Kidney (tissue), 14 donors: Measurements from ENCODE around the gene ABCC9. TPM values are rescaled to one million over a fixed set of nuclear protein-coding genes. Genes with fewer than 3 reads are reported as not detected.

ENCODE experiments used
- DNase-seq, 5 donors: peaks; one replicate each; pipeline ENCODE4 v3.0.0-alpha.2; 2013 to 2020
- FAIRE-seq: peaks from 2 replicates; lab custom pipeline; 2012; peaks lifted over from hg19 to GRCh38; lab: Jason Lieb, UNC
- H3K27ac ChIP-seq, 2 donors: one replicate each; pipeline ENCODE4 v1.7.0; 2013; ENCODE audit warnings: low read depth in 2 of 2, low read length in 2 of 2, inconsistent platforms in 1 of 2
- H3K27me3 ChIP-seq: one replicate; pipeline ENCODE4 v1.7.1; 2013; ENCODE audit warnings: low read length, inconsistent platforms; ENCODE audit not compliant: control insufficient read depth, insufficient read depth
- H3K36me3 ChIP-seq, 3 donors: one replicate each; pipeline versions ENCODE4 v1.7.0 to v1.7.1; 2013; ENCODE audit warnings: low read length in 3 of 3, control low read depth in 1 of 3, inconsistent platforms in 1 of 3; ENCODE audit not compliant: insufficient read depth in 3 of 3, control insufficient read depth in 2 of 3
- H3K4me1 ChIP-seq, 3 donors: one replicate each; pipeline versions ENCODE4 v1.7.0 to v1.7.1; 2013; ENCODE audit warnings: low read length in 3 of 3, inconsistent platforms in 1 of 3, low read depth in 1 of 3; ENCODE audit not compliant: control insufficient read depth in 2 of 3, insufficient read depth in 2 of 3
- H3K4me3 ChIP-seq, 3 donors: one replicate each; pipeline versions ENCODE4 v1.7.0 to v1.8.1; 2013; ENCODE audit warnings: low read length in 3 of 3, control low read depth in 1 of 3, inconsistent platforms in 1 of 3
- H3K9ac ChIP-seq, 3 donors: one replicate each; pipeline versions ENCODE4 v1.7.0 to v1.7.1; 2013; ENCODE audit warnings: low read length in 3 of 3, control low read depth in 1 of 3, inconsistent platforms in 1 of 3
- H3K9me3 ChIP-seq, 3 donors: one replicate each; pipeline versions ENCODE4 v1.7.0 to v1.7.1; 2013; ENCODE audit warnings: low read length in 3 of 3, control low read depth in 1 of 3, inconsistent platforms in 1 of 3; ENCODE audit not compliant: control insufficient read depth in 2 of 3, insufficient read depth in 1 of 3
- intact Hi-C: fragments of 100-400 bp; cut with DNase I; formaldehyde crosslinking; loops from one replicate; pipeline ENCODE4 v1.11.1; 2022
- polyA plus RNA-seq: library from polyadenylated mRNA; stranded (reverse); fragments of 350-450 nt; fragmentation: Illumina TruSeq; extraction: RNeasy Lipid Tissue Mini Kit (QIAGEN cat#74804); gene quantifications from one replicate; pipeline ENCODE4 v1.2.3, GENCODE V29; 2014; ENCODE audit warnings: low read depth, low replicate concordance; ENCODE audit not compliant: insufficient read depth
- total RNA-seq: library from RNA; stranded (reverse); fragmentation: NEBNext Ultra II Directional; extraction: Animal tissue kit (Norgen Biotek cat#: 25700); gene quantifications from one replicate; pipeline ENCODE4 v1.2.1, GENCODE V29; 2021
- TF ChIP-seq, protein P1 (sequence below): IDR thresholded peaks from 3 replicates; pipeline ENCODE4 v1.5.1; 2012; ENCODE audit warnings: mild to moderate bottlenecking, moderate library complexity, borderline replicate concordance; ENCODE audit not compliant: insufficient read depth; ENCODE audit errors: extremely low read depth
- donor health status: control.
- donor health status: control.
- donor health status: control.
- donor health status: control.
- donor health status: control.
- donor health status: DM: yes; HTN: yes; CAD: no.
- donor health status: Normal renal cell carcinoma (clear cell type).

Gene ABCC9
- total and polyA plus RNA-seq, 2 donors from 2014 or later, result 1.8 to 21.3 TPM

DNA sequence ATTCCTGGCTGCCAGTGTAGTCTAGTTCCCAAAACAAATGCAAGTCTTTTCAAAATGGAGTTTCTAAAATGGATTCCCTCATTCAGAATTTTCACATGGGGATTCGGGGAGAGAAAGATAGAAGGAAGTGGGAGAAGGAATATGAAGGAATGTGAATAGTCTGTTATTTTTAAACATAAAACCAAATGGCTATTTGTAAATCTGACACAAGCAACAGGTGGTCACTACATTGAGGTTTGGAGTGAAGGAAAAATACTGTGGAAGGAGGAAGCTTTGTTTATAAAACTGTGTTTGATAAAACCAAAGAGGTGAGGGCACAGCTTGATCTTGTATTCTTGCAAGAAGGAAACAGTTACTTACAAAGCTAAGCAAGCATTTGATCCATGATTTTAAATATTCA is 101.5 kb downstream of the ABCC9 start:
- no peak overlapping the region for H3K27ac ChIP-seq
- H3K36me3 ChIP-seq, result no peaks in the 10 kb centered on the region
- TF ChIP-seq, protein P1, sequence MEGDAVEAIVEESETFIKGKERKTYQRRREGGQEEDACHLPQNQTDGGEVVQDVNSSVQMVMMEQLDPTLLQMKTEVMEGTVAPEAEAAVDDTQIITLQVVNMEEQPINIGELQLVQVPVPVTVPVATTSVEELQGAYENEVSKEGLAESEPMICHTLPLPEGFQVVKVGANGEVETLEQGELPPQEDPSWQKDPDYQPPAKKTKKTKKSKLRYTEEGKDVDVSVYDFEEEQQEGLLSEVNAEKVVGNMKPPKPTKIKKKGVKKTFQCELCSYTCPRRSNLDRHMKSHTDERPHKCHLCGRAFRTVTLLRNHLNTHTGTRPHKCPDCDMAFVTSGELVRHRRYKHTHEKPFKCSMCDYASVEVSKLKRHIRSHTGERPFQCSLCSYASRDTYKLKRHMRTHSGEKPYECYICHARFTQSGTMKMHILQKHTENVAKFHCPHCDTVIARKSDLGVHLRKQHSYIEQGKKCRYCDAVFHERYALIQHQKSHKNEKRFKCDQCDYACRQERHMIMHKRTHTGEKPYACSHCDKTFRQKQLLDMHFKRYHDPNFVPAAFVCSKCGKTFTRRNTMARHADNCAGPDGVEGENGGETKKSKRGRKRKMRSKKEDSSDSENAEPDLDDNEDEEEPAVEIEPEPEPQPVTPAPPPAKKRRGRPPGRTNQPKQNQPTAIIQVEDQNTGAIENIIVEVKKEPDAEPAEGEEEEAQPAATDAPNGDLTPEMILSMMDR, result no peak
- no peak overlapping the region for H3K9ac ChIP-seq
- no peaks in the 10 kb centered on the region for H3K4me1 ChIP-seq
- DNase-seq, result no peak
- no peak overlapping the region for H3K4me3 ChIP-seq
- no peak for FAIRE-seq
- no peaks in the 10 kb centered on the region for H3K9me3 ChIP-seq
- intact Hi-C loops, result no loop called here
- H3K27me3 ChIP-seq, result no peaks in the 10 kb centered on the region

DNA sequence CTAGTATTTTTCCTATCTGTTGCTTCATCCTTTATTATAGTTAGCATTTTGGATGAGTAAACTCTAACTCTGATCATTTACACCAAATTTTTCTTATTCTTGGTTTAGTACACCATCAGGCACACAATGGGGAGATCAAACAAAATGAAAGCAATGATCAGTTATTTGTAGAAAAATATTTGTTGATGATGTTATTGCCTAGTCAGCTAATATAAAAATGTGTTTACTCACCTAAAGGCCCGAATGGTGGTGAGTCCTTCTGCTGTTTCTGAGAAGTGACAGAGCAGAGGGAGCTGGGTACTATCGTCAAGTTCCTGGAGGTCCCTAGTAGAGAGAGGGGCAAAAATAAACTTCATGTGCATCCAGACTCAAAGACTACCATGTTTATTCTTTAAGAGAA is 103.4 kb downstream of the ABCC9 start:
- Histone ChIP-seq H3K9me3 (no peaks in the 10 kb centered on the region), H3K4me1 (no peaks in the 10 kb centered on the region), H3K4me3 (no peak overlapping the region), H3K27ac (no peak overlapping the region), H3K36me3 (no peaks in the 10 kb centered on the region), H3K27me3 (no peaks in the 10 kb centered on the region), H3K9ac (no peak overlapping the region)
- no peak for DNase-seq
- FAIRE-seq, result no peak
- intact Hi-C loops, result no loop called here
- TF ChIP-seq, protein P1, result no peak

DNA sequence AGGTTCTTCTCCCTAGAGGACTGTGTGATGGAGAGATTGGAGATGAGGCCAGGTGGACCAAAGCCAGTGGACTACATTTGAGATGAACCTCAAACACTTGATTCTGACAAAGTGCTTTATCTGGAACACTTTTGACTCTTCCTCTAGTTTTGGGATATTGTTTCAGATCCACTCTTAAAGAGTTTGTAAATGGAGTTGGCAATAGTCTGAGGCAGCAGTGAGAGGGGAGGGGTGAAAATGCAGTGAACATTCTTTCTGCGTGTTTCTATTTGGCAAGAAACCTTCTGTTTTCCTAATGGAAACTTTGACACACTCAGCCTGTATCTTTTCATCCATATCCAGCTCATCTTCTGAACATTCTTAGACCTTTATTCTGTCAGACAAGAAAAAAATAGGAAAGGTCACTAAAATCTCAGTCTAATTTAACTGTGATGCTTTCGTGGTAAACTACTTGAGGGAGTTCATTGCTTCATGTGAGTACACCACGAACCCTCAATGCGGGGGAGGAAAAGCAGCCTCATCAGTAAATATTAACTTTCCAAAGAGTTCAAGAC is 109.4 kb downstream of the ABCC9 start:
- H3K27ac ChIP-seq, result peak overlapping the region in 1 of 2 donors; percentile 76
- peak in 2 of 5 donors; percentile 27 to 62 for DNase-seq
- H3K4me3 ChIP-seq, result no peak overlapping the region
- no peaks in the 10 kb centered on the region for H3K9me3 ChIP-seq
- TF ChIP-seq, protein P1, result no peak
- H3K4me1 ChIP-seq, result peaks cover 0 to 3% (median 0%) of the 10 kb centered on the region in 3 donors
- H3K9ac ChIP-seq, result no peak overlapping the region
- no peaks in the 10 kb centered on the region for H3K36me3 ChIP-seq
- H3K27me3 ChIP-seq, result no peaks in the 10 kb centered on the region
- no peak for FAIRE-seq
- intact Hi-C loops, result no loop called here

DNA sequence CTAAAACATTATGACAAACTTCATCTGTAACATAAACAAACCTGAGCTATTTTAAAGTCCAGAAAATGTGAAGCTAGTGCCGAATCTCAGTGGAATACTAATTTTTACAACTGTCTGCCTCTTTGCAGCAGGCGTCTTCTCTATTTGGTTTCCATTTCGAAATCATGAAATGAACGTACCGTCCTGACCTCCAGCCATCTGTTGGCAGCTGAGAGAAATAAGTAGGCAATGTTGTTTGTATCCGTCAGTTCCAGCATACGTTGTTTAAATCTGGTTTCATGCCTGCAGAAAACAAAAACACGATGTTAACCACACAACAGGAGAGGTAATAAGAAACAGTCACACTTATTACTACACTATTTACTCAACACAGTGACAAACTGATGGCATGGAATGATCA is 112.4 kb downstream of the ABCC9 start:
- no peak overlapping the region for H3K4me3 ChIP-seq
- H3K4me1 ChIP-seq, result peaks cover 0 to 3% (median 0%) of the 10 kb centered on the region in 3 donors
- H3K27ac ChIP-seq, result no peak overlapping the region
- intact Hi-C loops, result no loop called here
- TF ChIP-seq, protein P1, result no peak
- H3K36me3 ChIP-seq, result no peaks in the 10 kb centered on the region
- FAIRE-seq (no peak), DNase-seq (no peak)
- no peaks in the 10 kb centered on the region for H3K27me3 ChIP-seq
- no peak overlapping the region for H3K9ac ChIP-seq
- H3K9me3 ChIP-seq, result no peaks in the 10 kb centered on the region
